CMK (cell line): Measurements from ENCODE around the gene GBP4.
"Not testable (repeated sequence)": the region's sequence is repeated elsewhere in the genome, so short reads cannot be mapped to it uniquely, and the experiment has no call there.

Experiments
- DNase-seq: peaks from one replicate; pipeline ENCODE4 v3.0.0-alpha.2; 2010; ENCODE audit warnings: low read depth

Gene GBP4

GRCh38 chr1:89198491-89199072 lies at the start of gene GBP4:
Gene GBP4 (minus strand): TSS chr1:89198942. CDS start chr1:89198834, 108 bp downstream.
- DNase-seq = no peak

- no peak for DNase-seq
These were observed 44.3 kb upstream of the GBP4 start for GRCh38 chr1:89243046-89243445.

- no peak for DNase-seq
These were observed 22.6 kb upstream of the GBP4 start for GRCh38 chr1:89221341-89221740.

- not testable (repeated sequence) for DNase-seq
These were observed 21.1 kb upstream of the GBP4 start for GRCh38 chr1:89219851-89220250.

- DNase-seq = not testable (repeated sequence)
These were observed 20.2 kb upstream of the GBP4 start for GRCh38 chr1:89218941-89219340.

GRCh38 chr1:89213347-89213746 lies 14.6 kb upstream of the GBP4 start:
- no peak for DNase-seq

- no peak for DNase-seq
These were observed 12.4 kb upstream of the GBP4 start for GRCh38 chr1:89211035-89211634.

- peak; percentile 14 for DNase-seq
These were observed 7.6 kb upstream of the GBP4 start for GRCh38 chr1:89206373-89206772.

GRCh38 chr1:89203166-89203565 lies 4.4 kb upstream of the GBP4 start:
- DNase-seq = no peak

GRCh38 chr1:89201106-89201794 lies 2.5 kb upstream of the GBP4 start:
- DNase-seq = no peak

- peak; percentile 61 for DNase-seq
These were observed 1.9 kb upstream of the GBP4 start for GRCh38 chr1:89200663-89201062.

GRCh38 chr1:89199525-89200031 lies 836 bp upstream of the GBP4 start:
- DNase-seq = no peak

GRCh38 chr1:89198081-89198480 lies 661 bp downstream of the GBP4 start:
- no peak for DNase-seq

- DNase-seq = no peak
These were observed 3.3 kb downstream of the GBP4 start for GRCh38 chr1:89195476-89195875.

GRCh38 chr1:89191314-89191713 lies 7.4 kb downstream of the GBP4 start:
- no peak for DNase-seq

- no peak for DNase-seq
These were observed 8.7 kb downstream of the GBP4 start for GRCh38 chr1:89190017-89190416.

GRCh38 chr1:89179343-89179742 lies 19.4 kb downstream of the GBP4 start:
- no peak for DNase-seq

- DNase-seq = no peak
These were observed 21.8 kb downstream of the GBP4 start for GRCh38 chr1:89176971-89177370.

GRCh38 chr1:89175601-89176256 lies 23.0 kb downstream of the GBP4 start, which contains the start of gene GBP7:
Gene GBP7 (minus strand): TSS chr1:89176003. CDS start chr1:89171935, 4,068 bp downstream.
- DNase-seq = no peak

- DNase-seq = no peak
These were observed 24.3 kb downstream of the GBP4 start for GRCh38 chr1:89174491-89174890.

GRCh38 chr1:89172468-89173143 lies 26.1 kb downstream of the GBP4 start:
- no peak for DNase-seq

GRCh38 chr1:89171067-89171438 lies 27.7 kb downstream of the GBP4 start:
- DNase-seq = no peak
